MM.1S (cell line): Measurements from ENCODE around the gene FOXD4L1.
"Not testable (repeated sequence)": the region's sequence is repeated elsewhere in the genome, so short reads cannot be mapped to it uniquely, and the experiment has no call there.

Source experiments
- EZH2phosphoT487 ChIP-seq: fragments of 300-600 bp; sonication (generic); IDR thresholded peaks from 2 replicates; pipeline ENCODE4 v1.6.1; 2018; ENCODE audit warnings: antibody characterized with exemption, low read length
- TF ChIP-seq, protein P1 (sequence below): fragments of 300-600 bp; sonication (generic); IDR thresholded peaks from 2 replicates; pipeline ENCODE4 v1.5.1; 2016; ENCODE audit warnings: antibody characterized with exemption, low read length, mixed read lengths

DNA sequence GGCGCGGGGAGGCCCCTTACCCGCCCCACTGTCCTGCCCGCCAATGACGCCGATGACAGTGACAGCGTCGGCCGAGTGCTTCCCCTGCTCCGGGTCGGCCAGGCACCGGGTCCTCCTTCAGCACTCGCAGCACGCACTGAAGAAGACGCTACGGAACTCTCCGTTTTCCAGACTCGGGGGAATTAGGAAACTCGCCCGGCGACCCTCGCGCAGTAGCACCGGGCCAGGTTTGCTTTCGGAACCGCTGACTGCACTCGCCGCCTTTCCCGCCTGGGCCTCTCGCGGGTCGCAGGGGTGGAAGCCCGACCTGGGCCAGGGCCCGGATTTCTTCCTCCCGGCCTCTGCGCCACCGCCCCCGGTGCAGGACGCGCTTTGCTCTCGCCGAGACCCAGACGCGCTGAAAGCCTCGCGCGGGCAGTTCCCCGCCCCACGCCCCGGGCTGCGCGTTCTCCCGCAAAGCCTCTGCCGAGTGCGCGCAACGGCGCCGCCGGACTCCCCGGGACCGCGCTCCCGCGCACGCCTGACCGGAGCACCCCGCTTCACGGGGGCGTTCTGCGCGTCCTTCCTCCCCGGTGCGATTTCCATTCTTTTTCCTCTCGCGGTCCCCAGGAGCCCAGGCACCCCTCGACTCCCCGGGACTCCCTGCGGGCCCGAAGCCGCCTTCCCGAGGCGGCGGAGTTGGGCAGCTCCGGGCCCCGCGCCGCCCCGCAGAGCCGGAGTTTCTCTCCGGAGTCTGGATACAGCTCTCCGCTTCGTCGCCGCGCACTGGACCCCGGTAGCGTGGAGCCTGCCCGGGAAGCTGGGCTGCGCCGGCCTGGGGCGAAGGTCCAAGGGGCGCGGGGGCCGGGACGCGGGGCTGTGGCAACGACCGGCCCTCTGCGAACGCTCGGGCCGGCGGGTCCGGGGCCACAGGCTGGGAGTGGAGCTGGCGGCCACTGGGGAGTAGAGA lies 4.9 kb downstream of the FOXD4L1 start:
- TF ChIP-seq, protein P1, sequence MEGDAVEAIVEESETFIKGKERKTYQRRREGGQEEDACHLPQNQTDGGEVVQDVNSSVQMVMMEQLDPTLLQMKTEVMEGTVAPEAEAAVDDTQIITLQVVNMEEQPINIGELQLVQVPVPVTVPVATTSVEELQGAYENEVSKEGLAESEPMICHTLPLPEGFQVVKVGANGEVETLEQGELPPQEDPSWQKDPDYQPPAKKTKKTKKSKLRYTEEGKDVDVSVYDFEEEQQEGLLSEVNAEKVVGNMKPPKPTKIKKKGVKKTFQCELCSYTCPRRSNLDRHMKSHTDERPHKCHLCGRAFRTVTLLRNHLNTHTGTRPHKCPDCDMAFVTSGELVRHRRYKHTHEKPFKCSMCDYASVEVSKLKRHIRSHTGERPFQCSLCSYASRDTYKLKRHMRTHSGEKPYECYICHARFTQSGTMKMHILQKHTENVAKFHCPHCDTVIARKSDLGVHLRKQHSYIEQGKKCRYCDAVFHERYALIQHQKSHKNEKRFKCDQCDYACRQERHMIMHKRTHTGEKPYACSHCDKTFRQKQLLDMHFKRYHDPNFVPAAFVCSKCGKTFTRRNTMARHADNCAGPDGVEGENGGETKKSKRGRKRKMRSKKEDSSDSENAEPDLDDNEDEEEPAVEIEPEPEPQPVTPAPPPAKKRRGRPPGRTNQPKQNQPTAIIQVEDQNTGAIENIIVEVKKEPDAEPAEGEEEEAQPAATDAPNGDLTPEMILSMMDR = not testable (repeated sequence)
- TF ChIP-seq EZH2phosphoT487 = not testable (repeated sequence)
